Measurements from ENCODE around the gene CFAP107. TPM values are rescaled to one million over a fixed set of nuclear protein-coding genes. Genes with fewer than 3 reads are reported as not detected.
"Not testable (repeated sequence)": the region's sequence is repeated elsewhere in the genome, so short reads cannot be mapped to it uniquely, and the experiment has no call there.

CFAP107 gene, protein sequence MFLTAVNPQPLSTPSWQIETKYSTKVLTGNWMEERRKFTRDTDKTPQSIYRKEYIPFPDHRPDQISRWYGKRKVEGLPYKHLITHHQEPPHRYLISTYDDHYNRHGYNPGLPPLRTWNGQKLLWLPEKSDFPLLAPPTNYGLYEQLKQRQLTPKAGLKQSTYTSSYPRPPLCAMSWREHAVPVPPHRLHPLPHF
- total RNA-seq: not detected

DNA sequence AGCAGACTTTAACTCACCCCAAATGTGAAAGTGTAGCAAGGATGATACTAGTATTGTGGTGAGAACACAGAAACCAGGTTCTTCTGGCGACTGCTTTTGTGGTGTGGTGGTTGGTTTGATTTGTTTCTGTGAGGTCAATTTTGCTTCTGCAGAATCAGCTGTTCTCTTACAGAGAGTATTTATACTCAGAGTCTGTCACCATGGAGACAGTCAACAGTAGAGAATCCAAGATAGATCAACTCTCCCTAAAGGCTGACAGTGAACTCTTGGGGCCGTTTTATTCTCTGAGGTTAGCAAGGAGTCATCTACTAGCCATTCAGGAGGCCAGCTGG is at the start of gene CFAP107:
TSS of gene CFAP107 (plus strand) at position 209 of the 332 bp plus-strand sequence. CDS start 231 bp downstream, outside the sequence.
- no peak within 1 kb of the TSS for H3K27ac Mint-ChIP-seq
- peaks cover 29% of the 10 kb centered on the region for H3K27me3 Mint-ChIP-seq
- DNase-seq: no peak
- CTCF ChIA-PET: no interaction called here
- H3K36me3 Mint-ChIP-seq: no peaks in the 10 kb centered on the region
- no peak within 1 kb of the TSS for H3K4me3 Mint-ChIP-seq
- no peak for ATAC-seq
- H3K4me1 Mint-ChIP-seq: peaks cover 9% of the 10 kb centered on the region
- peaks cover 21% of the 10 kb centered on the region for H3K9me3 Mint-ChIP-seq (ENCODE audit: low read depth)

DNA sequence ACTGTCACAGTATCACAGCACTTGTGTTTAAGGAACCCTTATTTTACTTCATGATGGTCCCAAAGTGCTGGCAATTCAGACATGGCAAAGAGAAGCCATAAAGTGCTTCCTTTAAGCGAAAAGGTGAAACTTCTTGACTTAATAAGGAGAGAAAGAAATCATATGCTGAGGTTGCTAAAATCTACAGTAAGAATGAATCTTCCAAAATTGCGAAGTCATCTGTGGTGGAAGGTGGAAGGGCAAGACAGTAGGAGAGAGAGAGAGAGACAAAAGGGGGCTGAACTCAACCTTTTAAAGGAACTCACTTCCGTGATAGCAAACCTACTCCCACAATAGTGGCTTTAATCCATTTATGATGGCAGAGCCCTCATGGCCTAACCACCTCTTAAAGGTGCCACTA is 49.3 kb upstream of the CFAP107 start:
- CTCF ChIA-PET: no interaction called here
- Mint-ChIP-seq H3K4me3 (no peak overlapping the region), H3K27ac (no peak overlapping the region), H3K9me3 (ENCODE audit: low read depth) (no peaks in the 10 kb centered on the region), H3K4me1 (no peaks in the 10 kb centered on the region), H3K27me3 (peaks cover 36% of the 10 kb centered on the region), H3K36me3 (no peaks in the 10 kb centered on the region)
- no peak for DNase-seq
- no peak for ATAC-seq

- ATAC-seq (no peak), DNase-seq (no peak)
- Mint-ChIP-seq H3K27me3 (peaks cover 36% of the 10 kb centered on the region), H3K4me1 (no peaks in the 10 kb centered on the region), H3K27ac (no peak overlapping the region), H3K36me3 (no peaks in the 10 kb centered on the region), H3K4me3 (no peak overlapping the region), H3K9me3 (ENCODE audit: low read depth) (no peaks in the 10 kb centered on the region)
- CTCF ChIA-PET: no interaction called here
These were observed 48.6 kb upstream of the CFAP107 start for GRCh38 chr1:12697397-12697796.

- H3K4me1 Mint-ChIP-seq: no peaks in the 10 kb centered on the region
- H3K27me3 Mint-ChIP-seq: peaks cover 20% of the 10 kb centered on the region
- DNase-seq (no peak), ATAC-seq (no peak)
- H3K27ac Mint-ChIP-seq: no peak overlapping the region
- H3K9me3 Mint-ChIP-seq (ENCODE audit: low read depth): peaks cover 5% of the 10 kb centered on the region
- no peak overlapping the region for H3K4me3 Mint-ChIP-seq
- H3K36me3 Mint-ChIP-seq: no peaks in the 10 kb centered on the region
- CTCF ChIA-PET: no interaction called here
These were observed 42.1 kb upstream of the CFAP107 start for GRCh38 chr1:12703821-12704451.

GRCh38 chr1:12706061-12706460 is 39.9 kb upstream of the CFAP107 start:
- no peak for ATAC-seq

GRCh38 chr1:12708396-12709090 is 37.5 kb upstream of the CFAP107 start:
- no peaks in the 10 kb centered on the region for H3K36me3 Mint-ChIP-seq
- peaks cover 5% of the 10 kb centered on the region for H3K9me3 Mint-ChIP-seq (ENCODE audit: low read depth)
- no peaks in the 10 kb centered on the region for H3K4me1 Mint-ChIP-seq
- no peak overlapping the region for H3K27ac Mint-ChIP-seq
- DNase-seq (no peak), ATAC-seq (no peak)
- H3K27me3 Mint-ChIP-seq: peaks cover 38% of the 10 kb centered on the region
- H3K4me3 Mint-ChIP-seq: no peak overlapping the region
- CTCF ChIA-PET: no interaction called here

More at GRCh38 chr1:12706061-12706460, 39.9 kb upstream of the CFAP107 start:
- no peak overlapping the region for H3K27ac Mint-ChIP-seq
- CTCF ChIA-PET: no interaction called here
- H3K36me3 Mint-ChIP-seq: no peaks in the 10 kb centered on the region
- no peak overlapping the region for H3K4me3 Mint-ChIP-seq
- DNase-seq: no peak
- peaks cover 26% of the 10 kb centered on the region for H3K27me3 Mint-ChIP-seq
- H3K4me1 Mint-ChIP-seq: no peaks in the 10 kb centered on the region
- H3K9me3 Mint-ChIP-seq (ENCODE audit: low read depth): peaks cover 5% of the 10 kb centered on the region

- CTCF ChIA-PET: no interaction called here
- Mint-ChIP-seq H3K27ac (no peak overlapping the region), H3K27me3 (peaks cover 38% of the 10 kb centered on the region)
These were observed 36.9 kb upstream of the CFAP107 start for GRCh38 chr1:12709091-12709491.

GRCh38 chr1:12709696-12710095 is 36.3 kb upstream of the CFAP107 start:
- Mint-ChIP-seq H3K36me3 (no peaks in the 10 kb centered on the region), H3K9me3 (ENCODE audit: low read depth) (peaks cover 1% of the 10 kb centered on the region), H3K27me3 (peaks cover 38% of the 10 kb centered on the region), H3K4me3 (no peak overlapping the region), H3K4me1 (no peaks in the 10 kb centered on the region), H3K27ac (no peak overlapping the region)
- CTCF ChIA-PET: no interaction called here
- ATAC-seq (no peak), DNase-seq (no peak)

More at GRCh38 chr1:12709091-12709491, 36.9 kb upstream of the CFAP107 start:
- peaks cover 3% of the 10 kb centered on the region for H3K9me3 Mint-ChIP-seq (ENCODE audit: low read depth)
- no peak for ATAC-seq
- no peaks in the 10 kb centered on the region for H3K4me1 Mint-ChIP-seq
- no peak for DNase-seq
- no peak overlapping the region for H3K4me3 Mint-ChIP-seq
- no peaks in the 10 kb centered on the region for H3K36me3 Mint-ChIP-seq

DNA sequence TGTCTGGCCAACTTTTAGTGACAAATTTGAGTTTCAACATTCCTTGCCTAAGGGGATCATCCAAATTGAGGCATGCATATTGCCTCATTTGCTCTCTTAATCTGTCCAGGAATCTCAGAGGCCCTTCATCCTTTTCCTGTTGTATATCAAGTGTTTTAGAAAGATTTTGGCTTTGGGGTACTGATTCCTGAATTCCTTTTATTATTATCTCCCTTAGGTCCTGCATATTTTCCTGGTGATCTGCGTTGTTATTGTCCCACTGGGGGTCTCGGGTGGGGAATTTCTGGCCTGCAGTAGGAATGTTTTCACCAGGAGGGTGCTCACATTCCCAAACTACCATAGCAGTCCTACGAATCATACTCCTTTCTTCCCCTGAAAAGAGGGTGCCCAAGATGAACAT is 34.5 kb upstream of the CFAP107 start:
- Mint-ChIP-seq H3K27ac (no peak overlapping the region), H3K9me3 (ENCODE audit: low read depth) (no peaks in the 10 kb centered on the region), H3K36me3 (no peaks in the 10 kb centered on the region), H3K4me1 (no peaks in the 10 kb centered on the region), H3K4me3 (no peak overlapping the region), H3K27me3 (peaks cover 41% of the 10 kb centered on the region)
- DNase-seq: no peak
- CTCF ChIA-PET: no interaction called here
- ATAC-seq: no peak

DNA sequence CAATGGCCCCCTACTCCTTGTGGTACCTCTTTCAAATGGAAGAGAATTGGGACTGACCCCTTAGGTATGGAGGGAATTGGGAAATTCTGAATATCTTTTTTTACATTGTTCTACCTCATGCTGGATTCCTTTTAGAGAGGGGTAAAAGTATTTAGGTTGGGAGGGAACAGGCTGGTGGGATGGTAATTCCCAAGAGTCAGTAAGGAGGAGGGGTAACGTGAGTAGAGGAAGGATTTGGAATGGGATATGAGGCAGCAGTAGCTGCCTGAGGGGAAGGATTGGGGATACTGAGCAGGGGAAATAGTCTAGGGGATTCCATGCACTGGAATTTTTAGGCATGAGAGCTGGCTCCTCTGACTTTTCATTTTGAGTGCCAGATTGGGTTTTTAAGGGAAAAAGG is 33.9 kb upstream of the CFAP107 start:
- Mint-ChIP-seq H3K36me3 (no peaks in the 10 kb centered on the region), H3K4me3 (no peak overlapping the region), H3K27ac (no peak overlapping the region), H3K4me1 (no peaks in the 10 kb centered on the region), H3K9me3 (ENCODE audit: low read depth) (no peaks in the 10 kb centered on the region), H3K27me3 (peaks cover 41% of the 10 kb centered on the region)
- ATAC-seq (no peak), DNase-seq (no peak)
- CTCF ChIA-PET: no interaction called here

DNA sequence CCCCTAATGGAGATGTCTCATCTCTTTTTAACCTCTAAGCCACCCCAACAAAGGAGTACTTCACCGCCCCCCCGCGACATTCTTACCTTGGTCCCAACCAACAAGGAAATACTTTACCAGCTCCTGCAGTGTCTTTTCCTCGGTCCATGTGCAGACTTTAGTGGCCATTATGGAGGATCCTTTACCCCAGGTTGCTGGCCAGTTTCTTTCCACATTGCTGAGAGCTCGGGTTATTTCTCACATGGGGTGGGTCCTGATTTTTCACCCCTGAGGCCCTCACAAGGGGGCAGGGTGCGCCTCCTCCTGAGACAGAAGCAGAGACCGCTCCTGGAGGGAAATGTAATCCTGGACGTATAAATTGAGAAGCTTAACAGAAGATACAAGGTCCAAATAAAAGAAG is 33.1 kb upstream of the CFAP107 start:
- Mint-ChIP-seq H3K4me1 (no peaks in the 10 kb centered on the region), H3K27me3 (peaks cover 36% of the 10 kb centered on the region), H3K27ac (no peak overlapping the region), H3K9me3 (ENCODE audit: low read depth) (no peaks in the 10 kb centered on the region), H3K36me3 (no peaks in the 10 kb centered on the region), H3K4me3 (no peak overlapping the region)
- DNase-seq (no peak), ATAC-seq (no peak)
- CTCF ChIA-PET: no interaction called here

GRCh38 chr1:12713651-12714050 is 32.3 kb upstream of the CFAP107 start:
- H3K4me3 Mint-ChIP-seq; CTCF ChIA-PET; H3K27ac Mint-ChIP-seq; ATAC-seq; H3K36me3 Mint-ChIP-seq; DNase-seq; H3K4me1 Mint-ChIP-seq; H3K9me3 Mint-ChIP-seq (ENCODE audit: low read depth): not testable (repeated sequence)
- H3K27me3 Mint-ChIP-seq: peaks cover 35% of the 10 kb centered on the region

DNA sequence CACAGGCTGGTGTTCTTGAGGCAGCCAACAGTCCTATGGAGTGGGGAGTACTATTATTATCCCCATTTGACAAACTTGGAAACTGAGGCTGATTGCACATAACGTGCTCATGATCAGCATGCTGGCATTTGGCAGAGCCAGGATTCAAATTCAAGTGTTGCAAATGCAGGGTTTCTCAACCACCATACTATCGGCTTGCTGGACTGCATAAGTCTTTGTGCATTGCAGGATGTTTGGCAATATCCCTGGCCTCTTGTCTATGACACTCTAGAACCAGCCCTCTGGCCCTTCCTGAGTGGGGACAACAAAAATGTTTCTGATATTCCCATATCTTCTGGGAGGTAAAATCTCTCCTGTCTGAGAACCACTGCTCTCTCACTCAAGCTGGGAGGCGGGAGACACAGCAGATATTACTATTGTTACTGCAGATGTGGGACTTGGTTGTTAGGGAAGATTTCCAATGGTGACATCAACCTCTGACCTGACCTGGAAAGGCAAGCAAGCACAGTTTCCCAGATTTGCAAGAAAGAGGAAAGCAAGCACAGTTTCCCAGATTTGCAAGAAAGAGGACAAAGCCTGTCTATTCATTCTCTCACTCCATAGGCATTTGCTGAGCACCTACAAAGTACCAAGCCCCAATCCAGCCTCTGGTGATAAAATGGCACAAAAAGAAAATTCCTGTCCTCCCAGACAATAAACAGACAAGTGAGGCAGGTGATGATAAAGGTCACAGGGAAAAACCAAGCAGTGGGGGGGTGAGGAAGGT is 31.1 kb upstream of the CFAP107 start:
- Mint-ChIP-seq H3K9me3 (ENCODE audit: low read depth) (no peaks in the 10 kb centered on the region), H3K4me3 (no peak overlapping the region), H3K4me1 (no peaks in the 10 kb centered on the region), H3K36me3 (no peaks in the 10 kb centered on the region), H3K27me3 (peaks cover 24% of the 10 kb centered on the region), H3K27ac (no peak overlapping the region)
- no peak for DNase-seq
- no peak for ATAC-seq
- CTCF ChIA-PET: no interaction called here

Measured in activated CD8-positive, alpha-beta memory T cell treated with anti-CD3 and anti-CD28 coated beads, Interleukin-2, amount 10 ng/mL, durations not matched to agents 7 days and 5 days (primary cell).